Measurements from ENCODE around the gene PRDM12.

Gene PRDM12

DNA sequence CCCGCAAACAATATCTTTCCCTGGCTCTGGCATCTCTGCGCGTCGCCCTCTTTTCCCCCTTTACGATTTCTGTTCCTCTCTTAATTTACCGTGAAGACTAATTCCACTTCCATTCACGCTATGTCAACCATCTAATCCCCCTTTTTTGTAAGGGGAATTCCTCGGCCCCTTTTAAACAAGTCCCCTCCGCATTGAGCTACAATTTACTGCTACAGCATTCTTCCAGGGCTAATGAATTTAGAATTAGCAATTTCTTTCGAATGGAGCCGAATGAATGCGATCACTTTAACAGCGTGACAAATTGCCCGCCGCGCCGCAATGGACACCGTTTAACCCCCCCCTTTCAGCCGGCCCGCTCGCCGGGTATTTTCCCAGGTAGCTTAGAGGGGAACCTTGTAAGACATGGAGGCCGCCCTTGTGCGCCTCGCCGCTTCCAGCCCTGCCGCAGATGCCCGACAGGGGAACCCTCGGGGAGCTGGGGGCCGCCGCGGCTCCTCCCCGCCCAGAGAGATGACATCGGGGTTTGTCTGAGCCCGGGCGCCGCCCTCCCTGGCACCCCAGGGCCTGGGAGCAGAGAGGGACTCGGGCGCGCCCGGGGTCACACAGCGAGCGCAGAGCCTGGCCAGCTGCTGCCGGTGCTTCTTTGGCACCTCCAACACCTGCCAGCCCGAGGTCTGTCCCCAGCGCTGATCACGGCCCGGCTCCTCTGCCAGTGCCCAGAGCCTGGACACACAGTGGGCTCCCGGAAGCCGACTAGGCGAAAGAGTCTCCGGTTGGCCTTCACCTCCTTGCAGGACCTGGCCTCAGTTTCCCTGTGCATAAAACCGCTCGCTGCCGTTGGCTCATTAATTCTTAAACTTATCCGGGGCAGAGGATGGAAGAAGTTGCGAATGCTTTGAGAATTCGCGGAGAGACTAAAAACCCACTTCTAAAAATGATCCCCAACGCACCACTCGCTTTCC is 1.3 kb downstream of the PRDM12 start:
- no peak for DNase-seq (ENCODE audit: low spot score)
- TF ChIP-seq, protein P1, sequence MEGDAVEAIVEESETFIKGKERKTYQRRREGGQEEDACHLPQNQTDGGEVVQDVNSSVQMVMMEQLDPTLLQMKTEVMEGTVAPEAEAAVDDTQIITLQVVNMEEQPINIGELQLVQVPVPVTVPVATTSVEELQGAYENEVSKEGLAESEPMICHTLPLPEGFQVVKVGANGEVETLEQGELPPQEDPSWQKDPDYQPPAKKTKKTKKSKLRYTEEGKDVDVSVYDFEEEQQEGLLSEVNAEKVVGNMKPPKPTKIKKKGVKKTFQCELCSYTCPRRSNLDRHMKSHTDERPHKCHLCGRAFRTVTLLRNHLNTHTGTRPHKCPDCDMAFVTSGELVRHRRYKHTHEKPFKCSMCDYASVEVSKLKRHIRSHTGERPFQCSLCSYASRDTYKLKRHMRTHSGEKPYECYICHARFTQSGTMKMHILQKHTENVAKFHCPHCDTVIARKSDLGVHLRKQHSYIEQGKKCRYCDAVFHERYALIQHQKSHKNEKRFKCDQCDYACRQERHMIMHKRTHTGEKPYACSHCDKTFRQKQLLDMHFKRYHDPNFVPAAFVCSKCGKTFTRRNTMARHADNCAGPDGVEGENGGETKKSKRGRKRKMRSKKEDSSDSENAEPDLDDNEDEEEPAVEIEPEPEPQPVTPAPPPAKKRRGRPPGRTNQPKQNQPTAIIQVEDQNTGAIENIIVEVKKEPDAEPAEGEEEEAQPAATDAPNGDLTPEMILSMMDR (IDR thresholded peaks at IDR 0.05; ENCODE audit: extremely low read depth, missing control alignments) = no peak

DNA sequence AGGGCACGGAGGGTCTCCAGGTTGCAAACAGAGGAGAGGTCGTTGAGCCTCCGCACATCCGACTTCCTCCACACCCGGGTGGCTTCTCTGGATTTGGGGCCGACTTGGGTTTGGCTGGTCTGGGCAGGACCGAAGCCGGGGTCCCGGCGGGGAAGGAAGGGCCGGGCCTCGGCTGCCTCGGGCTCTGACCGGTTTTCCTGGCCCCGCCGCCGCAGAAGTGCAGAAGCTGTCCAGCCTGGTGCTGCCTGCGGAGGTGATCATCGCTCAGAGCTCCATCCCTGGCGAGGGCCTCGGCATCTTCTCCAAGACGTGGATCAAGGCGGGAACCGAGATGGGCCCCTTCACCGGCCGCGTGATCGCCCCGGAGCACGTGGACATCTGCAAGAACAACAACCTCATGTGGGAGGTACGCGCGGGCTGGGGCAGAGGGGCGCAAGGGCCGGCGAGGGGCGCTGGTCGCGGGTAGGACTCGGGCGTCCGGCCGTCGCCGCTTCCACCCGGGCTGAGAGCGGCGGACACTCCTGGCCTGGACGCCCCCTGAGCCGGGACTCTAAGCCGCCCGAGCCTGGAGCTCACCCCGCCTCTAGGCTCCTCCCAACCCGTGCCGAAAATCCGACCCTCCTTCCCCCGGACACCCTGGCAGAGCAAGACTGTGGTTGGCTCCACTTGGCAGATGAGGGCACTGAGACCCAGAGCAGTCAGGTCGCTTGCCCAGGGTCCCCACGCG is 2.2 kb downstream of the PRDM12 start:
- TF ChIP-seq, protein P1 (IDR thresholded peaks at IDR 0.05; ENCODE audit: extremely low read depth, missing control alignments) = no peak
- DNase-seq (ENCODE audit: low spot score) = no peak

DNA sequence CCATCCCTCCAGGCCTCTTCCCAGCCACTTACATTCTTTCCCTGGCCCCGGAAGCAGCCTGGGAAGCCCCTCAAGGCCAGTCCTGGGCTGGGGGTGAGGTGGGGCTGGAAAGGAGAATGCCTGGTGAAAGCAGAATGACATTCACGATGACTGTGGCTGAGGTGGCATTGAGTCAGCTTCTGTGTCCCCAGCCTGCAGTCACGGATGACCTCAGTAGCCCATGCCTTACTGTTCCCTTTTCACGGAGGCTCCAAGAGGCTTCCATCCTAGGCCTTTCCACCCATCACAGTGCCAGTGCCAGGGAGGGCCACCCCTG is 2.7 kb downstream of the PRDM12 start:
- no peak for DNase-seq (ENCODE audit: low spot score)

DNA sequence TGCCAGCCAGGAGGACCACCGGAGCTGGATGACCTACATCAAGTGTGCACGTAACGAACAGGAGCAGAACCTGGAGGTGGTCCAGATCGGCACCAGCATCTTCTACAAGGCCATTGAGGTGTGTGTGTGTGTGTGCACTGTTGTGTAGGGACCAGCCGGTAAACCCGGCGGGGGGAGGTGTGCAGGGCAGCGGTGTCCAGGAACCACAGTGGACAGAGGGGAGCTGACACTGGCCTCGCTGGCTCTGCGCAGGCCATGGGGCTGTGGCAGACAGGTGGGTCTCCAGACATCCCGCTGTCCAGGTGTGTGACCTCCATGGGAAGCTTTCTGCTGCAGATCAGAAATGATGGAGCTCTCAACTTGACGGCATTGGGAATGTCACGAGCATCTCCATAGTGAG is 3.8 kb downstream of the PRDM12 start:
- TF ChIP-seq, protein P1 (IDR thresholded peaks at IDR 0.05; ENCODE audit: extremely low read depth, missing control alignments) = no peak
- DNase-seq (ENCODE audit: low spot score) = no peak

More for the DNA sequence above, 2.7 kb downstream of the PRDM12 start:
- TF ChIP-seq, protein P1 (IDR thresholded peaks at IDR 0.05; ENCODE audit: extremely low read depth, missing control alignments) = no peak

DNA sequence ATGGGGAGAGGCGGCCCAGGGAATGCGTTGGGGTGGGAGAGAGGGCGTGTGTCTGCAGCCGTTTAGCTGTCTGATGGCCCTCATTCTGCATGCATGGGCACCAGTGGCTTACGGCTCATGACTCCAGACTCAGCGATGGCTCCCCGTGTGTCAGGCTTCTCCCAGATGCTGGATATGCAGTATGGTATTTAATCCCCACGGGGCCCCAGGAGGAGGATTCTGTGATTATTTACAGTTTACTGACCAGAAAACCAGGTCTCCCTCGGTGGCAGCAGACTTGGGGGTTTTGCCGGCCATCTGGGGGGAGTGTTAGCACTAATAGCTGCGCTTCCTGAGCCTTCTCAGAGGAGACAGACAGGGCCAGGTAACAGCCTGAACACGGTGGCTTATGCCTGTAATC is 4.3 kb downstream of the PRDM12 start:
- TF ChIP-seq, protein P1 (IDR thresholded peaks at IDR 0.05; ENCODE audit: extremely low read depth, missing control alignments) = no peak
- DNase-seq (ENCODE audit: low spot score) = no peak

DNA sequence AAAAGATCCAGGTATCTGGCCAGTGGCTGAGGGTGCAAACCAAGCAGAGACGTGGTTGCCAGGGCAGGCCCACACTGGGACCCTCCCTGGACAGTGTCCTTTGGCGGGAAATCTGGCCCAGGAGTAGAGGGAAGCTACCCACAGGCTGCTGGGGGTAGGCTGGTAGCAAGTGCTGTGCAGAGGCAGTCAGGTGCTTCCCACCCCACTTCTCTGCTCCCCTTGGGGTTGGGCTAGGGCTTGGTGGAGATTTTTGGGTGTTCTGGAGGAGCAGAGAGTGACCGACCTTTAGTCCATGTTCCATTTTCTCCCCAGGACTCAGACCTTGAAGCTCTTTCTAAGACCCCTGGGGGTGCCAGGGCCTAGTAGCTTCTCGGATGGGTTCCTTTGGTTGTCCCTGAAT is 5.6 kb downstream of the PRDM12 start:
- TF ChIP-seq, protein P1 (IDR thresholded peaks at IDR 0.05; ENCODE audit: extremely low read depth, missing control alignments) = no peak
- DNase-seq (ENCODE audit: low spot score) = no peak

DNA sequence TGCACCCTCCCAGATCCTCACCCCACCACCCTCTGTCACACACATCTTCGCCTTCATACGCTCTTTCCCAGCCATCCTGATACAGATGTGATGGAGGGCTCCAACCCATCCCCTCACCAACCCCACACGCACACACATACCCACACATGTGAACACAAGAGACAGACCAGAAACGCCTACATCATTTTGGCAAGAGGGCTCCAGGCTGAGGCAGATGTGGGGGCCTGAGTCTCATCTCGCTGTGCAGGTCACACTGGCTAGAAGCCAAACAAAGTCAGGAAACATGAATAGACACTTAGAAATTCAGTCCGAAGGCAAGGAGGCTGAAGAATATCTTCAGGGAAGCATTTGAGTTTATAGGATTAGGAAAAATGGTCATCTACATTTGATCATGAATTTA is 6.2 kb downstream of the PRDM12 start:
- TF ChIP-seq, protein P1 (IDR thresholded peaks at IDR 0.05; ENCODE audit: extremely low read depth, missing control alignments) = no peak
- DNase-seq (ENCODE audit: low spot score) = no peak
